H1 (cell line): Measurements from ENCODE around the gene JDP2. TPM values are rescaled to one million over a fixed set of nuclear protein-coding genes. Genes with fewer than 3 reads are reported as not detected.

Source experiments
- CBX8 ChIP-seq: fragments of 300-800, 300-1000 bp; sonication (generic); IDR thresholded peaks from 2 replicates; pipeline ENCODE4 v1.7.1; 2016; ENCODE audit warnings: low read depth, low read length, borderline replicate concordance
- CEBPB ChIP-seq: IDR thresholded peaks from 2 replicates; pipeline ENCODE4 v1.6.1; 2012; ENCODE audit warnings: low read depth, low read length
- CTCF ChIP-seq, 3 experiments: IDR thresholded peaks; 1 replicate in 2 of 3; 2 replicates in 1 of 3; pipeline versions ENCODE4 v1.5.1 to v1.6.1; 2011; ENCODE audit warnings: low read length in 3 of 3, mild to moderate bottlenecking in 3 of 3, inconsistent platforms in 2 of 3, low read depth in 1 of 3, moderate library complexity in 1 of 3; ENCODE audit not compliant: insufficient read depth in 1 of 3; ENCODE audit errors: control extremely low read depth in 1 of 3
- NANOG ChIP-seq: IDR thresholded peaks from 2 replicates; pipeline ENCODE4 v1.6.1; 2011; ENCODE audit warnings: low read length, low read depth, mild to moderate bottlenecking, inconsistent platforms; ENCODE audit not compliant: insufficient read depth, poor library complexity, severe bottlenecking
- POU5F1 ChIP-seq: IDR thresholded peaks from 2 replicates; pipeline ENCODE4 v1.6.1; 2011; ENCODE audit warnings: low read depth, mild to moderate bottlenecking, low read length, moderate library complexity
- SP1 ChIP-seq: IDR thresholded peaks from 2 replicates; pipeline ENCODE4 v1.6.1; 2011; ENCODE audit warnings: low read depth, low read length
- SRF ChIP-seq: IDR thresholded peaks from 2 replicates; pipeline ENCODE4 v1.6.1; 2011; ENCODE audit warnings: mild to moderate bottlenecking, low read depth, low read length, moderate library complexity
- polyA plus RNA-seq, 7 experiments: library from polyadenylated mRNA; depleted of rRNA in 3 of 7; stranded (reverse) in 5 of 7; unstranded in 2 of 7; fragments of >200 nt in 5 of 7; fragments of 200-250 nt in 2 of 7; gene quantifications; 1 replicate in 5 of 7; 2 replicates in 1 of 7; 4 replicates in 1 of 7; pipeline versions ENCODE4 v1.2.1 to v1.2.3, GENCODE V29; 2011 to 2013; ENCODE audit warnings: missing spikeins in 2 of 7, mixed read lengths in 2 of 7
- total RNA-seq: library from RNA; stranded (reverse); fragmentation: NEBNext Ultra II Directional; extraction: Animal tissue kit (Norgen Biotek cat#: 25700); gene quantifications from 2 replicates; pipeline ENCODE4 v1.2.1, GENCODE V29; 2021
- TF ChIP-seq, protein P1 (sequence below): fragments of 300-600 bp; sonication (generic); IDR thresholded peaks from 2 replicates; pipeline ENCODE4 v1.7.1; 2012; ENCODE audit warnings: low read length, moderate library complexity, mild to moderate bottlenecking, inconsistent platforms; ENCODE audit not compliant: insufficient replicate concordance

The JDP2 gene
- total and polyA plus RNA-seq, 2 of the 8 experiments (the other 6 are each of a cell fraction or from before 2014, with no cell fraction given), result 8.9 to 27.2 TPM

DNA sequence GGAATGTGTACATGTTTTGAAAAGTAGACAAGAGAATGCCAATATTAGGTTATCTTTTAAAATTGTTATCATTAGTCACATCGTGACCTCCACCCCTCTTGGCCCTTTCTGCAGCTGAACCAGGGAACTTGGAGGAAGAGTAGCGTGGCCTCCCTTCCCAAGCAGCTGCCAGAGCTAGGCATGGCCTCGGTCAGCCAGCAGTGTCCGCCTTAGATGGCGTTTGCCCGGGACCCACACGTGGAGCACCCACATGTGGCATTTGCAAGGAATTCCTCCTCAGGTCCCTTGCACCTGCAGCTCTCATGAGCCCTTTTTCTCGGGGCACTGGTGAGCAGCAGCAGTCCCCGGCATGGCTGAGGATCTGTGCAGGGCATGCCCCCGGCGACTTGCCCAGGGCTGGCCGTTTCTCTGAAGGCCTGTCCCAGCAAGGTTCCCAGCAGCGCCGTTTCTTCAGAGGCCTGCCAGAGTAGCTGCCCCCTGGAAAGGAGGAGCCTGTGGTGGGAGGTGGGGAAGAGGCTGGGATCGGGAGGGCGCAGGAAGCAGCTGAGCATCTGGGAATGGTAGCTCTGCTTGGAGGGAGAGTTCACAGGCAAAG lies 10.8 kb downstream of the JDP2 start (continued):
- TF ChIP-seq, protein P1, sequence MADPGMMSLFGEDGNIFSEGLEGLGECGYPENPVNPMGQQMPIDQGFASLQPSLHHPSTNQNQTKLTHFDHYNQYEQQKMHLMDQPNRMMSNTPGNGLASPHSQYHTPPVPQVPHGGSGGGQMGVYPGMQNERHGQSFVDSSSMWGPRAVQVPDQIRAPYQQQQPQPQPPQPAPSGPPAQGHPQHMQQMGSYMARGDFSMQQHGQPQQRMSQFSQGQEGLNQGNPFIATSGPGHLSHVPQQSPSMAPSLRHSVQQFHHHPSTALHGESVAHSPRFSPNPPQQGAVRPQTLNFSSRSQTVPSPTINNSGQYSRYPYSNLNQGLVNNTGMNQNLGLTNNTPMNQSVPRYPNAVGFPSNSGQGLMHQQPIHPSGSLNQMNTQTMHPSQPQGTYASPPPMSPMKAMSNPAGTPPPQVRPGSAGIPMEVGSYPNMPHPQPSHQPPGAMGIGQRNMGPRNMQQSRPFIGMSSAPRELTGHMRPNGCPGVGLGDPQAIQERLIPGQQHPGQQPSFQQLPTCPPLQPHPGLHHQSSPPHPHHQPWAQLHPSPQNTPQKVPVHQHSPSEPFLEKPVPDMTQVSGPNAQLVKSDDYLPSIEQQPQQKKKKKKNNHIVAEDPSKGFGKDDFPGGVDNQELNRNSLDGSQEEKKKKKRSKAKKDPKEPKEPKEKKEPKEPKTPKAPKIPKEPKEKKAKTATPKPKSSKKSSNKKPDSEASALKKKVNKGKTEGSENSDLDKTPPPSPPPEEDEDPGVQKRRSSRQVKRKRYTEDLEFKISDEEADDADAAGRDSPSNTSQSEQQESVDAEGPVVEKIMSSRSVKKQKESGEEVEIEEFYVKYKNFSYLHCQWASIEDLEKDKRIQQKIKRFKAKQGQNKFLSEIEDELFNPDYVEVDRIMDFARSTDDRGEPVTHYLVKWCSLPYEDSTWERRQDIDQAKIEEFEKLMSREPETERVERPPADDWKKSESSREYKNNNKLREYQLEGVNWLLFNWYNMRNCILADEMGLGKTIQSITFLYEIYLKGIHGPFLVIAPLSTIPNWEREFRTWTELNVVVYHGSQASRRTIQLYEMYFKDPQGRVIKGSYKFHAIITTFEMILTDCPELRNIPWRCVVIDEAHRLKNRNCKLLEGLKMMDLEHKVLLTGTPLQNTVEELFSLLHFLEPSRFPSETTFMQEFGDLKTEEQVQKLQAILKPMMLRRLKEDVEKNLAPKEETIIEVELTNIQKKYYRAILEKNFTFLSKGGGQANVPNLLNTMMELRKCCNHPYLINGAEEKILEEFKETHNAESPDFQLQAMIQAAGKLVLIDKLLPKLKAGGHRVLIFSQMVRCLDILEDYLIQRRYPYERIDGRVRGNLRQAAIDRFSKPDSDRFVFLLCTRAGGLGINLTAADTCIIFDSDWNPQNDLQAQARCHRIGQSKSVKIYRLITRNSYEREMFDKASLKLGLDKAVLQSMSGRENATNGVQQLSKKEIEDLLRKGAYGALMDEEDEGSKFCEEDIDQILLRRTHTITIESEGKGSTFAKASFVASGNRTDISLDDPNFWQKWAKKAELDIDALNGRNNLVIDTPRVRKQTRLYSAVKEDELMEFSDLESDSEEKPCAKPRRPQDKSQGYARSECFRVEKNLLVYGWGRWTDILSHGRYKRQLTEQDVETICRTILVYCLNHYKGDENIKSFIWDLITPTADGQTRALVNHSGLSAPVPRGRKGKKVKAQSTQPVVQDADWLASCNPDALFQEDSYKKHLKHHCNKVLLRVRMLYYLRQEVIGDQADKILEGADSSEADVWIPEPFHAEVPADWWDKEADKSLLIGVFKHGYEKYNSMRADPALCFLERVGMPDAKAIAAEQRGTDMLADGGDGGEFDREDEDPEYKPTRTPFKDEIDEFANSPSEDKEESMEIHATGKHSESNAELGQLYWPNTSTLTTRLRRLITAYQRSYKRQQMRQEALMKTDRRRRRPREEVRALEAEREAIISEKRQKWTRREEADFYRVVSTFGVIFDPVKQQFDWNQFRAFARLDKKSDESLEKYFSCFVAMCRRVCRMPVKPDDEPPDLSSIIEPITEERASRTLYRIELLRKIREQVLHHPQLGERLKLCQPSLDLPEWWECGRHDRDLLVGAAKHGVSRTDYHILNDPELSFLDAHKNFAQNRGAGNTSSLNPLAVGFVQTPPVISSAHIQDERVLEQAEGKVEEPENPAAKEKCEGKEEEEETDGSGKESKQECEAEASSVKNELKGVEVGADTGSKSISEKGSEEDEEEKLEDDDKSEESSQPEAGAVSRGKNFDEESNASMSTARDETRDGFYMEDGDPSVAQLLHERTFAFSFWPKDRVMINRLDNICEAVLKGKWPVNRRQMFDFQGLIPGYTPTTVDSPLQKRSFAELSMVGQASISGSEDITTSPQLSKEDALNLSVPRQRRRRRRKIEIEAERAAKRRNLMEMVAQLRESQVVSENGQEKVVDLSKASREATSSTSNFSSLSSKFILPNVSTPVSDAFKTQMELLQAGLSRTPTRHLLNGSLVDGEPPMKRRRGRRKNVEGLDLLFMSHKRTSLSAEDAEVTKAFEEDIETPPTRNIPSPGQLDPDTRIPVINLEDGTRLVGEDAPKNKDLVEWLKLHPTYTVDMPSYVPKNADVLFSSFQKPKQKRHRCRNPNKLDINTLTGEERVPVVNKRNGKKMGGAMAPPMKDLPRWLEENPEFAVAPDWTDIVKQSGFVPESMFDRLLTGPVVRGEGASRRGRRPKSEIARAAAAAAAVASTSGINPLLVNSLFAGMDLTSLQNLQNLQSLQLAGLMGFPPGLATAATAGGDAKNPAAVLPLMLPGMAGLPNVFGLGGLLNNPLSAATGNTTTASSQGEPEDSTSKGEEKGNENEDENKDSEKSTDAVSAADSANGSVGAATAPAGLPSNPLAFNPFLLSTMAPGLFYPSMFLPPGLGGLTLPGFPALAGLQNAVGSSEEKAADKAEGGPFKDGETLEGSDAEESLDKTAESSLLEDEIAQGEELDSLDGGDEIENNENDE, result no peak
- TF ChIP-seq NANOG, result no peak
- TF ChIP-seq SRF, result no peak
- no peak for TF ChIP-seq CTCF (IDR thresholded peaks at IDR 0.05; ENCODE audit: control extremely low read depth in 1 of 3, insufficient read depth in 1 of 3, low read depth in 1 of 3, low read length in 3 of 3)
- no peak for TF ChIP-seq SP1
- TF ChIP-seq CEBPB, result no peak
- TF ChIP-seq POU5F1, result no peak
- TF ChIP-seq CBX8, result no peak
